ENCODE data around the gene EYS.

DNA sequence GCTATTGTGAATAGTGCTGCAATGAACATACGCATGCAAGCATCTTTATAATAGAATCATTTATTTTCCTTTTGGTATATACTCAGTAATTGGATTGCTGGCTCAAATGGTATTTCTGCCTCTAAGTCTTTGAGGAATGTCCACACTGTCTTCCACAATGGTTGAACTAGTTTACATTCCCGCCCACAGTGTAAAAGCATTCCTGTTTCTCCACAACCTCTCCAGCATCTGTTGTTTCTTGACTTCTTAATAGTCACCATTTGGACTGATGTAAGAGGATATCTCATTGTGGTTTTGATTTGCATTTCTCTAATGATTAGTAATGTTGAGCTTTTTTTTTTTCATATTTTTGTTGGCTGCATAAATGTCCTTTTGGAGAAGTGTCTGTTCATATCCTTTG lies 1862.7 kb downstream of the EYS start:
- TF ChIP-seq, protein P1, sequence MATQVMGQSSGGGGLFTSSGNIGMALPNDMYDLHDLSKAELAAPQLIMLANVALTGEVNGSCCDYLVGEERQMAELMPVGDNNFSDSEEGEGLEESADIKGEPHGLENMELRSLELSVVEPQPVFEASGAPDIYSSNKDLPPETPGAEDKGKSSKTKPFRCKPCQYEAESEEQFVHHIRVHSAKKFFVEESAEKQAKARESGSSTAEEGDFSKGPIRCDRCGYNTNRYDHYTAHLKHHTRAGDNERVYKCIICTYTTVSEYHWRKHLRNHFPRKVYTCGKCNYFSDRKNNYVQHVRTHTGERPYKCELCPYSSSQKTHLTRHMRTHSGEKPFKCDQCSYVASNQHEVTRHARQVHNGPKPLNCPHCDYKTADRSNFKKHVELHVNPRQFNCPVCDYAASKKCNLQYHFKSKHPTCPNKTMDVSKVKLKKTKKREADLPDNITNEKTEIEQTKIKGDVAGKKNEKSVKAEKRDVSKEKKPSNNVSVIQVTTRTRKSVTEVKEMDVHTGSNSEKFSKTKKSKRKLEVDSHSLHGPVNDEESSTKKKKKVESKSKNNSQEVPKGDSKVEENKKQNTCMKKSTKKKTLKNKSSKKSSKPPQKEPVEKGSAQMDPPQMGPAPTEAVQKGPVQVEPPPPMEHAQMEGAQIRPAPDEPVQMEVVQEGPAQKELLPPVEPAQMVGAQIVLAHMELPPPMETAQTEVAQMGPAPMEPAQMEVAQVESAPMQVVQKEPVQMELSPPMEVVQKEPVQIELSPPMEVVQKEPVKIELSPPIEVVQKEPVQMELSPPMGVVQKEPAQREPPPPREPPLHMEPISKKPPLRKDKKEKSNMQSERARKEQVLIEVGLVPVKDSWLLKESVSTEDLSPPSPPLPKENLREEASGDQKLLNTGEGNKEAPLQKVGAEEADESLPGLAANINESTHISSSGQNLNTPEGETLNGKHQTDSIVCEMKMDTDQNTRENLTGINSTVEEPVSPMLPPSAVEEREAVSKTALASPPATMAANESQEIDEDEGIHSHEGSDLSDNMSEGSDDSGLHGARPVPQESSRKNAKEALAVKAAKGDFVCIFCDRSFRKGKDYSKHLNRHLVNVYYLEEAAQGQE (IDR thresholded peaks at IDR 0.05; ENCODE audit: insufficient read depth in 1 of 2, low read depth in 2 of 2, low read length in 2 of 2) = no peak
- TF ChIP-seq TAF1 (IDR thresholded peaks at IDR 0.05; ENCODE audit: borderline replicate concordance, insufficient read depth, low read length) (no peak), POLR2AphosphoS5 (IDR thresholded peaks at IDR 0.05; ENCODE audit: low read depth, low read length) (no peak)
